GM23338 (cell line): ENCODE data around the gene ATAD2B. TPM values are rescaled to one million over a fixed set of nuclear protein-coding genes. Genes with fewer than 3 reads are reported as not detected.

Source experiments
- ATAC-seq: fragments of 200-7000 bp; cut with Tn5 transposase; 3 replicates; pipeline ENCODE4 v1.9.1; 2020
- DNase-seq: peaks from one replicate; pipeline ENCODE4 v3.0.0-alpha.2; 2015; ENCODE audit warnings: low spot score
- H2AFZ ChIP-seq: fragments of 200-600 bp; sonication (generic); 2 replicates; pipeline ENCODE4 v1.8.0; 2016; ENCODE audit warnings: antibody characterized with exemption, mild to moderate bottlenecking, moderate library complexity
- H3F3A ChIP-seq: fragments of 200-600 bp; sonication (generic); replicated peaks from 2 replicates; pipeline ENCODE4 v1.8.0; 2017; ENCODE audit warnings: antibody characterized with exemption, mixed run types, low read depth
- H3K27ac ChIP-seq: fragments of 200-600 bp; sonication (generic); 2 replicates; pipeline ENCODE4 v1.6.1; 2016; ENCODE audit warnings: low read depth
- H3K27me3 ChIP-seq: fragments of 200-600 bp; sonication (generic); 2 replicates; pipeline ENCODE4 v1.8.0; 2016; ENCODE audit warnings: mild to moderate bottlenecking, mixed run types, moderate library complexity; ENCODE audit not compliant: insufficient read depth
- H3K36me3 ChIP-seq: fragments of 200-600 bp; sonication (generic); 2 replicates; pipeline ENCODE4 v1.8.0; 2016; ENCODE audit warnings: mild to moderate bottlenecking; ENCODE audit not compliant: insufficient read depth
- H3K4me1 ChIP-seq: fragments of 200-600 bp; sonication (generic); 2 replicates; pipeline ENCODE4 v1.8.0; 2016; ENCODE audit warnings: mild to moderate bottlenecking, moderate library complexity; ENCODE audit not compliant: insufficient read depth
- H3K4me2 ChIP-seq: fragments of 200-600 bp; sonication (generic); 2 replicates; pipeline ENCODE4 v1.7.1; 2017; ENCODE audit warnings: mixed run types
- H3K4me3 ChIP-seq: fragments of 200-600 bp; sonication (generic); 2 replicates; pipeline ENCODE4 v1.6.1; 2016; ENCODE audit warnings: mixed run types
- H3K79me2 ChIP-seq: fragments of 200-600 bp; sonication (generic); replicated peaks from 2 replicates; pipeline ENCODE4 v1.8.0; 2017; ENCODE audit warnings: mild to moderate bottlenecking; ENCODE audit not compliant: insufficient read depth
- H3K9me2 ChIP-seq: fragments of 200-600 bp; sonication (generic); 2 replicates; pipeline ENCODE4 v1.8.0; 2017; ENCODE audit not compliant: insufficient read depth
- H4K20me1 ChIP-seq: fragments of 200-600 bp; sonication (generic); replicated peaks from 2 replicates; pipeline ENCODE4 v1.8.0; 2017; ENCODE audit warnings: mild to moderate bottlenecking; ENCODE audit not compliant: insufficient read depth
- H3K27ac Mint-ChIP-seq: 2 replicates; pipeline ENCODE4 v1.8.0; 2020; ENCODE audit warnings: inconsistent platforms, mild to moderate bottlenecking, moderate library complexity, mixed read lengths
- H3K27me3 Mint-ChIP-seq: 3 replicates; pipeline ENCODE4 v1.8.0; 2022; ENCODE audit warnings: low read depth, mild to moderate bottlenecking, moderate library complexity, mixed read lengths, inconsistent platforms; ENCODE audit not compliant: insufficient read depth, poor library complexity
- H3K36me3 Mint-ChIP-seq: 3 replicates; pipeline ENCODE4 v1.8.0; 2021; ENCODE audit warnings: low read depth, mild to moderate bottlenecking, inconsistent platforms, moderate library complexity, mixed read lengths
- H3K4me1 Mint-ChIP-seq: 3 replicates; pipeline ENCODE4 v1.8.0; 2020; ENCODE audit warnings: mild to moderate bottlenecking, inconsistent platforms, mixed read lengths
- H3K4me3 Mint-ChIP-seq: 3 replicates; pipeline ENCODE4 v1.8.0; 2021; ENCODE audit warnings: moderate library complexity, mild to moderate bottlenecking, inconsistent platforms, mixed read lengths
- H3K9me3 Mint-ChIP-seq: 3 replicates; pipeline ENCODE4 v1.8.0; 2020; ENCODE audit warnings: moderate library complexity, mild to moderate bottlenecking, inconsistent platforms, mixed read lengths
- CREB1 ChIP-seq: fragments of 250-450 bp; sonication (Bioruptor Pico); IDR thresholded peaks from 2 replicates; pipeline ENCODE4 v1.5.0; 2020; ENCODE audit warnings: low read depth, mild to moderate bottlenecking, moderate library complexity
- CTCF ChIP-seq, 2 experiments: fragments of 200-600 bp in 1 of 2; sonication (generic) in 1 of 2; conservative IDR thresholded peaks; 2 replicates each; pipeline versions ENCODE4 v1.5.1 to v1.6.1; 2016 to 2017; ENCODE audit warnings: antibody characterized with exemption in 2 of 2, low read depth in 2 of 2, mild to moderate bottlenecking in 2 of 2, moderate library complexity in 1 of 2
- ETS1 ChIP-seq: IDR thresholded peaks from 2 replicates; pipeline ENCODE4 v1.6.1; 2016; ENCODE audit warnings: antibody characterized with exemption
- EZH2 ChIP-seq: fragments of 200-600 bp; sonication (generic); IDR thresholded peaks from one replicate; pipeline ENCODE4 v1.8.0; 2017; ENCODE audit warnings: antibody characterized with exemption, mild to moderate bottlenecking, low read depth; ENCODE audit not compliant: unreplicated experiment
- EZH2phosphoT487 ChIP-seq: fragments of 200-600 bp; sonication (generic); IDR thresholded peaks from one replicate; pipeline ENCODE4 v1.8.1; 2018; ENCODE audit warnings: antibody characterized with exemption; ENCODE audit not compliant: unreplicated experiment
- JUNB ChIP-seq: IDR thresholded peaks from one replicate; pipeline ENCODE4 v1.6.1; 2016; ENCODE audit warnings: antibody characterized with exemption; ENCODE audit not compliant: unreplicated experiment
- NANOG ChIP-seq: IDR thresholded peaks from 2 replicates; pipeline ENCODE4 v1.6.1; 2016; ENCODE audit warnings: antibody characterized with exemption, borderline replicate concordance
- REST ChIP-seq: IDR thresholded peaks from one replicate; pipeline ENCODE4 v1.6.1; 2018; ENCODE audit warnings: antibody characterized with exemption; ENCODE audit not compliant: unreplicated experiment
- ZNF114 ChIP-seq: fragments of 250-450 bp; sonication (Bioruptor Pico); IDR thresholded peaks from 2 replicates; pipeline ENCODE4 v1.5.0; 2020; ENCODE audit warnings: mild to moderate bottlenecking, moderate library complexity
- ZNF462 ChIP-seq: fragments of 250-450 bp; sonication (Bioruptor Pico); IDR thresholded peaks from 2 replicates; pipeline ENCODE4 v1.5.0; 2020; ENCODE audit warnings: mild to moderate bottlenecking, moderate library complexity
- polyA plus RNA-seq: library from polyadenylated mRNA; unstranded; fragments of >200 nt; fragmentation: Nextera tagmentation; extraction: Ambion mirVana; gene quantifications from 2 replicates; pipeline ENCODE4 v1.2.1, GENCODE V29; 2016
- total RNA-seq: library from RNA; depleted of rRNA; stranded (reverse); fragments of >200 nt; shearing (Covaris generic); gene quantifications from 2 replicates; pipeline ENCODE4 v1.2.3, GENCODE V29; 2014

Gene ATAD2B
- total and polyA plus RNA-seq, 2 experiments from 2014 or later, result 12.4 to 19.3 TPM

- TF ChIP-seq REST (no peak), CREB1 (CRISPR knock-in tag) (no peak), CTCF (conservative IDR thresholded peaks at IDR 0.05; ENCODE audit: low read depth in 2 of 2) (no peak), JUNB (no peak)
These were observed 88.3 kb downstream of the ATAD2B start (continued) for GRCh38 chr2:23838581-23838980.

GRCh38 chr2:23837871-23838270 is 89.1 kb downstream of the ATAD2B start:
- Mint-ChIP-seq H3K9me3 (peaks cover 24% of the 10 kb centered on the region; the same call in 2 of the 3 replicates), H3K27me3 (peaks cover 4% of the 10 kb centered on the region), H3K4me1 (peaks cover 3% of the 10 kb centered on the region; the same call in 2 of the 3 replicates), H3K4me3 (no peak overlapping the region), H3K36me3 (peaks cover 39% of the 10 kb centered on the region), H3K27ac (no peak overlapping the region)
- Histone ChIP-seq H4K20me1 (no peaks in the 10 kb centered on the region), H2AFZ (no peak overlapping the region), H3K9me2 (no peaks in the 10 kb centered on the region), H3K36me3 (no peaks in the 10 kb centered on the region), H3K79me2 (no peaks in the 10 kb centered on the region), H3F3A (no peaks in the 10 kb centered on the region), H3K27ac (no peak overlapping the region), H3K4me1 (no peaks in the 10 kb centered on the region), H3K4me2 (no peak overlapping the region), H3K27me3 (no peaks in the 10 kb centered on the region), H3K4me3 (no peak overlapping the region)
- ATAC-seq (no peak), DNase-seq (no peak)
- no peak for TF ChIP-seq NANOG
- no peak for TF ChIP-seq EZH2phosphoT487
- no peak for TF ChIP-seq CREB1 (CRISPR knock-in tag)
- no peak for TF ChIP-seq ETS1
- TF ChIP-seq ZNF462 (CRISPR knock-in tag), result no peak
- TF ChIP-seq JUNB, result no peak
- no peak for TF ChIP-seq CTCF (conservative IDR thresholded peaks at IDR 0.05; ENCODE audit: low read depth in 2 of 2)
- TF ChIP-seq EZH2, result no peak
- no peak for TF ChIP-seq ZNF114
